GM23248 (cell line): ENCODE results near the gene VCL. TPM values are rescaled to one million over a fixed set of nuclear protein-coding genes. Genes with fewer than 3 reads are reported as not detected.

Experiments
- DNase-seq: peaks from one replicate; pipeline ENCODE4 v3.0.0-alpha.2; 2015
- H2AFZ ChIP-seq: fragments of 200-600 bp; sonication (generic); 2 replicates; pipeline ENCODE4 v1.6.1; 2016; ENCODE audit warnings: antibody characterized with exemption
- H3F3A ChIP-seq: fragments of 200-600 bp; sonication (generic); 2 replicates; pipeline ENCODE4 v1.6.1; 2016; ENCODE audit warnings: mild to moderate bottlenecking, antibody characterized with exemption, mixed run types; ENCODE audit not compliant: insufficient read depth
- H3K27ac ChIP-seq: fragments of 200-600 bp; sonication (generic); 2 replicates; pipeline ENCODE4 v1.5.1; 2016; ENCODE audit warnings: mild to moderate bottlenecking
- H3K27me3 ChIP-seq: fragments of 200-600 bp; sonication (generic); replicated peaks from 2 replicates; pipeline ENCODE4 v1.6.1; 2016; ENCODE audit warnings: mild to moderate bottlenecking; ENCODE audit not compliant: insufficient read depth
- H3K36me3 ChIP-seq: fragments of 200-600 bp; sonication (generic); 2 replicates; pipeline ENCODE4 v1.6.1; 2016; ENCODE audit warnings: low read depth, mild to moderate bottlenecking
- H3K4me1 ChIP-seq: fragments of 200-600 bp; sonication (generic); 2 replicates; pipeline ENCODE4 v1.6.1; 2016; ENCODE audit warnings: mild to moderate bottlenecking; ENCODE audit not compliant: insufficient read depth
- H3K4me2 ChIP-seq: fragments of 200-600 bp; sonication (generic); one replicate; pipeline ENCODE4 v1.6.1; 2016; ENCODE audit warnings: mild to moderate bottlenecking; ENCODE audit not compliant: unreplicated experiment
- H3K4me3 ChIP-seq: fragments of 200-600 bp; sonication (generic); 2 replicates; pipeline ENCODE4 v1.5.1; 2016; ENCODE audit warnings: mild to moderate bottlenecking
- H3K79me2 ChIP-seq: fragments of 200-600 bp; sonication (generic); 2 replicates; pipeline ENCODE4 v1.6.1; 2016; ENCODE audit warnings: mild to moderate bottlenecking; ENCODE audit not compliant: insufficient read depth
- H3K9ac ChIP-seq: fragments of 200-600 bp; sonication (generic); 2 replicates; pipeline ENCODE4 v1.6.1; 2016; ENCODE audit warnings: mild to moderate bottlenecking
- H3K9me2 ChIP-seq: fragments of 200-600 bp; sonication (generic); 2 replicates; pipeline ENCODE4 v1.6.1; 2016; ENCODE audit warnings: mixed run types, mild to moderate bottlenecking, moderate library complexity; ENCODE audit not compliant: insufficient read depth
- H3K9me3 ChIP-seq: fragments of 200-600 bp; sonication (generic); one replicate; pipeline ENCODE4 v1.6.1; 2017; ENCODE audit warnings: low read depth
- H4K20me1 ChIP-seq: fragments of 200-600 bp; sonication (generic); 2 replicates; pipeline ENCODE4 v1.6.0; 2016; ENCODE audit not compliant: insufficient read depth
- EZH2 ChIP-seq: fragments of 200-600 bp; sonication (generic); IDR thresholded peaks from 2 replicates; pipeline ENCODE4 v1.6.1; 2018; ENCODE audit warnings: antibody characterized with exemption, mild to moderate bottlenecking; ENCODE audit not compliant: insufficient read depth, poor library complexity, severe bottlenecking
- EZH2phosphoT487 ChIP-seq: fragments of 200-600 bp; sonication (generic); IDR thresholded peaks from 2 replicates; pipeline ENCODE4 v1.6.1; 2018; ENCODE audit warnings: antibody characterized with exemption, moderate library complexity, mild to moderate bottlenecking, low read depth; ENCODE audit not compliant: insufficient read depth
- WGBS, 2 experiments: methylation state at CpG; one replicate each; pipeline ENCODE4 v1.1.6; 2015 to 2017; ENCODE audit warnings: low lambda C conversion rate in 2 of 2, low coverage in 1 of 2; ENCODE audit errors: missing lambda C conversion rate in 2 of 2; 5-methylcytosine and 5-hydroxymethylcytosine counted together
- in situ Hi-C: fragments of 300-500 bp; cut with MboI; formaldehyde crosslinking; loops from 2 replicates; pipeline ENCODE4 v1.15.0; 2020
- polyA plus RNA-seq: library from polyadenylated mRNA; unstranded; fragments of >200 nt; fragmentation: Nextera tagmentation; extraction: Ambion mirVana; gene quantifications from 2 replicates; pipeline ENCODE4 v1.2.1, GENCODE V29; 2016
- total RNA-seq: library from RNA; depleted of rRNA; stranded (reverse); fragments of >200 nt; shearing (Covaris generic); gene quantifications from 2 replicates; pipeline ENCODE4 v1.2.3, GENCODE V29; 2014

Gene VCL
- total and polyA plus RNA-seq, 2 experiments from 2014 or later, result 177 to 235 TPM

GRCh38 chr10:74032900-74033655, 35.2 kb downstream of the VCL start:
- no peaks in the 10 kb centered on the region for H3K27me3 ChIP-seq
- H3K36me3 ChIP-seq, result peaks cover 14% of the 10 kb centered on the region; the same call in 1 of the 2 replicates
- H3K4me2 ChIP-seq, result no peak overlapping the region
- WGBS, 2 experiments, result 63 to 65% methylated on average over 3 of the region's 3 CpGs
- H3F3A ChIP-seq, result peaks cover 82% of the 10 kb centered on the region
- in situ Hi-C loops, result no loop called here
- TF ChIP-seq EZH2phosphoT487 (no peak), EZH2 (no peak)
- H3K4me3 ChIP-seq, result no peak overlapping the region
- H2AFZ ChIP-seq, result no peak overlapping the region
- H3K27ac ChIP-seq, result no peak overlapping the region
- no peak for DNase-seq
- no peaks in the 10 kb centered on the region for H3K9me2 ChIP-seq
- peaks cover 100% of the 10 kb centered on the region for H3K79me2 ChIP-seq
- peaks cover 17% of the 10 kb centered on the region; the same call in 1 of the 2 replicates for H4K20me1 ChIP-seq
- no peak overlapping the region for H3K9ac ChIP-seq
- H3K4me1 ChIP-seq, result peaks cover 46% of the 10 kb centered on the region
- H3K9me3 ChIP-seq, result no peaks in the 10 kb centered on the region

DNA sequence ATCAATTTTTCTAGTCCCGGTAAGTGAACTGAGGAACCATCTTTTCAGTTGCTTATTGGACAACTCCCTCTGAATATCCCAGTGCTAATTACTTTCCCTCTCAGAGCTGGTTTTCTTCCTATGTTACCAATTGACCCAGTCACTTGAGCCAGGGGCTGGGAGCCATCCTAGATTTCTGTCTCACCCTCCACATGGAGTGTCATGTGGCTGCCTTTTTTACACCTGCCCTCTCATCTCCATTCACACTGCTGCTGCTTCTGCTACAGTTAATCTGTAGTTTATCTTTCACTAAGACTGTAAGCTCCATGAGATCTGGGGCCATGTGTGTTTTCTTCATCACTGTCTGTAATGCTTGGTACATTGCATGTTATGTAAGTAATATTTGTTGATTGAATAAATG, 35.8 kb downstream of the VCL start:
- no peak for TF ChIP-seq EZH2phosphoT487
- no peak for TF ChIP-seq EZH2
- Histone ChIP-seq H3K36me3 (peaks cover 14% of the 10 kb centered on the region; the same call in 1 of the 2 replicates), H3F3A (peaks cover 82% of the 10 kb centered on the region), H3K9ac (no peak overlapping the region), H3K4me3 (no peak overlapping the region), H3K4me2 (no peak overlapping the region), H3K4me1 (peaks cover 48% of the 10 kb centered on the region), H3K27ac (no peak overlapping the region), H3K27me3 (no peaks in the 10 kb centered on the region), H3K9me3 (no peaks in the 10 kb centered on the region), H4K20me1 (peaks cover 17% of the 10 kb centered on the region; the same call in 1 of the 2 replicates), H3K79me2 (peaks cover 100% of the 10 kb centered on the region), H2AFZ (no peak overlapping the region), H3K9me2 (no peaks in the 10 kb centered on the region)
- in situ Hi-C loops, result no loop called here
- DNase-seq, result no peak
- WGBS, 2 experiments, result 88 to 100% methylated on average over 1 of the region's 1 CpG

GRCh38 chr10:74034301-74034700, 36.4 kb downstream of the VCL start:
- in situ Hi-C loops, result no loop called here
- Histone ChIP-seq H3K4me1 (peaks cover 47% of the 10 kb centered on the region), H3K9ac (no peak overlapping the region), H3K4me3 (no peak overlapping the region), H3K27me3 (no peaks in the 10 kb centered on the region), H3F3A (peaks cover 80% of the 10 kb centered on the region), H3K9me3 (no peaks in the 10 kb centered on the region), H4K20me1 (peaks cover 17% of the 10 kb centered on the region; the same call in 1 of the 2 replicates), H3K4me2 (no peak overlapping the region), H3K79me2 (peaks cover 100% of the 10 kb centered on the region), H3K36me3 (peaks cover 14% of the 10 kb centered on the region; the same call in 1 of the 2 replicates), H3K27ac (no peak overlapping the region), H2AFZ (no peak overlapping the region), H3K9me2 (no peaks in the 10 kb centered on the region)
- 92 to 100% methylated on average over 2 of the region's 2 CpGs for WGBS, 2 experiments
- TF ChIP-seq EZH2 (no peak), EZH2phosphoT487 (no peak)
- no peak for DNase-seq

- peaks cover 14% of the 10 kb centered on the region; the same call in 1 of the 2 replicates for H3K36me3 ChIP-seq
- in situ Hi-C loops, result no loop called here
- no peak overlapping the region; the same call in 1 of the 2 replicates for H3K9ac ChIP-seq
- H4K20me1 ChIP-seq, result peaks cover 12% of the 10 kb centered on the region; the same call in 1 of the 2 replicates
- H3K27me3 ChIP-seq, result no peaks in the 10 kb centered on the region
- H3F3A ChIP-seq, result peaks cover 80% of the 10 kb centered on the region
- H3K4me3 ChIP-seq, result no peak overlapping the region
- no peak for DNase-seq
- peaks cover 100% of the 10 kb centered on the region for H3K79me2 ChIP-seq
- 0 to 6% methylated on average over 1 of the region's 1 CpG for WGBS, 2 experiments
- H3K4me1 ChIP-seq, result peaks cover 47% of the 10 kb centered on the region
- H3K27ac ChIP-seq, result no peak overlapping the region
- TF ChIP-seq EZH2phosphoT487, result no peak
- no peak for TF ChIP-seq EZH2
- H3K9me3 ChIP-seq, result no peaks in the 10 kb centered on the region
- no peak overlapping the region for H2AFZ ChIP-seq
- H3K4me2 ChIP-seq, result no peak overlapping the region
- H3K9me2 ChIP-seq, result no peaks in the 10 kb centered on the region
These were observed 37.4 kb downstream of the VCL start for GRCh38 chr10:74035303-74035702.
